Measurements from ENCODE around the gene MRPL12.
A peak's percentile ranks its signal among the peaks of the same experiment; 100 is the strongest.

- TF ChIP-seq CTCF (conservative IDR thresholded peaks at IDR 0.05; ENCODE audit: low read depth, low read length): peak; percentile 93
- TF ChIP-seq EZH2 (IDR thresholded peaks at IDR 0.05; ENCODE audit: low read length, unreplicated experiment): no peak
- no peak for TF ChIP-seq EZH2phosphoT487 (IDR thresholded peaks at IDR 0.05; ENCODE audit: borderline replicate concordance, low read length)
Measured at GRCh38 chr17:81733507-81734404, 30.6 kb downstream of the MRPL12 start.

All from PC-3 (cell line).